ENCODE results near the gene LMF2.

LMF2 gene

GRCh38 chr22:50473855-50474671 is 33.4 kb downstream of the LMF2 start:
- no peaks in the 10 kb centered on the region for H3K27me3 ChIP-seq (ENCODE audit: insufficient read depth, poor library complexity, severe bottlenecking)
- no peaks in the 10 kb centered on the region for H3K9me3 ChIP-seq (ENCODE audit: severe bottlenecking)
- H3K36me3 ChIP-seq (ENCODE audit: low read depth) = no peaks in the 10 kb centered on the region
- peaks cover 32% of the 10 kb centered on the region for H3K4me1 ChIP-seq (ENCODE audit: insufficient read depth, poor library complexity, severe bottlenecking)
- peak overlapping the region; percentile 31 for H3K27ac ChIP-seq (ENCODE audit: poor library complexity, severe bottlenecking)
- ATAC-seq (ENCODE audit: low read depth) (peak; percentile 22; the same call in 1 of the 3 replicates), DNase-seq (ENCODE audit: low spot score) (no peak)
- TF ChIP-seq CTCF (IDR thresholded peaks at IDR 0.05; ENCODE audit: poor library complexity, severe bottlenecking) = no peak
- H3K4me3 ChIP-seq (ENCODE audit: severe bottlenecking) = peak overlapping the region; percentile 89

DNA sequence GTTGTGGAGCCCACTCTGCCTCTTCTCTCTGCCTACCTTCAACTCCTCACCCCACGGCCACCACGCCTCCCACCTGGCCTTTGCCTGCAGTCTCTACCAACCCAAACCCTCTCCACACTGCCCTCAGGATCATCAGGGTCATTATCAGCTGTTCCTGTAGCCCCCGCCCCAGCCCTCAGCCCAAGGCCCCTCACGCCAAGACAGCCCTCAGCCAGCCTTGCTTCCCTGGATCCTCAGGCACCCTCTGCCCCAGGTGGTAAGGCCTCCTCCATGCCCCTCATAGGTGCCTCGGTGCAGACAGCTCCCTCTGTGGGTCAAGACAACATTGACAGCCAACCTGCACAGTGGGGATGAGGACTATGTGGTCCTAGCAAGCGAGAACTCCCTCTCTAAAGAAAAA is 34.4 kb downstream of the LMF2 start:
- peak; percentile 28 for TF ChIP-seq CTCF (IDR thresholded peaks at IDR 0.05; ENCODE audit: poor library complexity, severe bottlenecking)
- no peaks in the 10 kb centered on the region for H3K9me3 ChIP-seq (ENCODE audit: severe bottlenecking)
- no peak overlapping the region for H3K27ac ChIP-seq (ENCODE audit: poor library complexity, severe bottlenecking)
- peaks cover 32% of the 10 kb centered on the region for H3K4me1 ChIP-seq (ENCODE audit: insufficient read depth, poor library complexity, severe bottlenecking)
- no peaks in the 10 kb centered on the region for H3K27me3 ChIP-seq (ENCODE audit: insufficient read depth, poor library complexity, severe bottlenecking)
- no peaks in the 10 kb centered on the region for H3K36me3 ChIP-seq (ENCODE audit: low read depth)
- ATAC-seq (ENCODE audit: low read depth) (no peak), DNase-seq (ENCODE audit: low spot score) (no peak)
- H3K4me3 ChIP-seq (ENCODE audit: severe bottlenecking) = no peak overlapping the region

DNA sequence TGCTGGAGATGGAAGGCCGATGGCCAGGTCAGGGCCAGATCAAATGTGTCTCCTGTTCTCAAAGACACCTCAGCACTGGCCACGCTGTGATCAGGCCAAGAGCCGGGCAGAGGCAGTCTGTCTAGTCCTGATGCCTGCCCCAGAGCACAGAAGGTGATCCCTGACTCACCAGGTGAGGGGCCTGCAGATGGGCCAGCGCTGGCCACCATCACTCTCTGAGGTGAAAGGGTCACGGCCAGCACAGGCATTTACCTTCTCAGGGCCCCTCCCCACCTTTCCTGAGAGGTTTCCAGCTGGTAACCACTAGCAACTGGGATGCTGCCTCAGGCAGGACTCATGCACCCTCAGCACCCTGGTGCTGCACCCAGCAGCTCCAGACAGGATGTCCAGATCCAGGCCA is 35.5 kb downstream of the LMF2 start:
- ATAC-seq (ENCODE audit: low read depth) = no peak
- H3K9me3 ChIP-seq (ENCODE audit: severe bottlenecking) = no peaks in the 10 kb centered on the region
- H3K36me3 ChIP-seq (ENCODE audit: low read depth) = peaks cover 4% of the 10 kb centered on the region; the same call in 1 of the 2 replicates
- peaks cover 31% of the 10 kb centered on the region for H3K4me1 ChIP-seq (ENCODE audit: insufficient read depth, poor library complexity, severe bottlenecking)
- no peak for TF ChIP-seq CTCF (IDR thresholded peaks at IDR 0.05; ENCODE audit: poor library complexity, severe bottlenecking)
- DNase-seq (ENCODE audit: low spot score) = no peak
- H3K27me3 ChIP-seq (ENCODE audit: insufficient read depth, poor library complexity, severe bottlenecking) = no peaks in the 10 kb centered on the region
- no peak overlapping the region for H3K4me3 ChIP-seq (ENCODE audit: severe bottlenecking)
- H3K27ac ChIP-seq (ENCODE audit: poor library complexity, severe bottlenecking) = peak overlapping the region; percentile 62

GRCh38 chr22:50471197-50471847 is 36.2 kb downstream of the LMF2 start:
- ATAC-seq (ENCODE audit: low read depth) (no peak), DNase-seq (ENCODE audit: low spot score) (no peak)
- no peak overlapping the region for H3K4me3 ChIP-seq (ENCODE audit: severe bottlenecking)
- peak overlapping the region; percentile 62 for H3K27ac ChIP-seq (ENCODE audit: poor library complexity, severe bottlenecking)
- H3K27me3 ChIP-seq (ENCODE audit: insufficient read depth, poor library complexity, severe bottlenecking) = no peaks in the 10 kb centered on the region
- H3K4me1 ChIP-seq (ENCODE audit: insufficient read depth, poor library complexity, severe bottlenecking) = peaks cover 24% of the 10 kb centered on the region
- peaks cover 10% of the 10 kb centered on the region for H3K36me3 ChIP-seq (ENCODE audit: low read depth)
- no peaks in the 10 kb centered on the region for H3K9me3 ChIP-seq (ENCODE audit: severe bottlenecking)
- no peak for TF ChIP-seq CTCF (IDR thresholded peaks at IDR 0.05; ENCODE audit: poor library complexity, severe bottlenecking)
